ENCODE measurements around the gene GRIK3.

DNA sequence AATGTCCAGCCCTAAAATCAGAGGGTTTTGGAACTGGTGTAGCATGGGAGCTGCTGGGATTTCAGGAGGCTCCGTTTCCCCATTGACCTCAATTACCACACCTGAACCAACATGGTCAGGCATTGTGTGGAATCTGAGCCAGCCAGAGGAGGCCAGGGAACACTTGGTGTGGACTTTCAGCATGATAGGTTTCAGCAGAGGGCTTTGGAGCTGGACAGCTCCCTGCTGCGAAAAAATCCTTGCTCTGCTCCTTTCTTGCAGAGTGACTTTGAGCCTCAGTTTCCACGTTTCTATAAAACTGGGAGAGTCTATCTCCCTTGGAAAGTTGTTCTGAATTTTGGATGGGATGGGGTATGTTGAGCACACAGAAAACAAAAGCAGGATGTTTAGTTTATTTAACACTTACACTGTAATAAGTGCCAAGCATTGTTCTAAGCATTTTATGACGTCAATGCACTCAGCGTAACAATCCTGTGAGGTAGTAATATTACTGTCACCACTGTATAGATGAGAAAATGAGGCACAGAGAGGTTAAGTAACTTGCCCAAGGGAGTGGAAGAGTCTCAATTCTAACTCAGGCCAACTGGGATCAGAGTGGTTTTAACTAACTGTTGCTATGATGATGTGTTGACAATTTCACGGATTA is 168.0 kb downstream of the GRIK3 start:
- TF ChIP-seq POLR2A (IDR thresholded peaks at IDR 0.05): no peak
- TF ChIP-seq, protein P1, sequence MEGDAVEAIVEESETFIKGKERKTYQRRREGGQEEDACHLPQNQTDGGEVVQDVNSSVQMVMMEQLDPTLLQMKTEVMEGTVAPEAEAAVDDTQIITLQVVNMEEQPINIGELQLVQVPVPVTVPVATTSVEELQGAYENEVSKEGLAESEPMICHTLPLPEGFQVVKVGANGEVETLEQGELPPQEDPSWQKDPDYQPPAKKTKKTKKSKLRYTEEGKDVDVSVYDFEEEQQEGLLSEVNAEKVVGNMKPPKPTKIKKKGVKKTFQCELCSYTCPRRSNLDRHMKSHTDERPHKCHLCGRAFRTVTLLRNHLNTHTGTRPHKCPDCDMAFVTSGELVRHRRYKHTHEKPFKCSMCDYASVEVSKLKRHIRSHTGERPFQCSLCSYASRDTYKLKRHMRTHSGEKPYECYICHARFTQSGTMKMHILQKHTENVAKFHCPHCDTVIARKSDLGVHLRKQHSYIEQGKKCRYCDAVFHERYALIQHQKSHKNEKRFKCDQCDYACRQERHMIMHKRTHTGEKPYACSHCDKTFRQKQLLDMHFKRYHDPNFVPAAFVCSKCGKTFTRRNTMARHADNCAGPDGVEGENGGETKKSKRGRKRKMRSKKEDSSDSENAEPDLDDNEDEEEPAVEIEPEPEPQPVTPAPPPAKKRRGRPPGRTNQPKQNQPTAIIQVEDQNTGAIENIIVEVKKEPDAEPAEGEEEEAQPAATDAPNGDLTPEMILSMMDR (IDR thresholded peaks at IDR 0.05): no peak

Data from right lobe of liver (tissue), 4 donors.